ENCODE data around the gene CNIH1. TPM values are rescaled to one million over a fixed set of nuclear protein-coding genes. Genes with fewer than 3 reads are reported as not detected.
"Not testable (repeated sequence)": the region's sequence is repeated elsewhere in the genome, so short reads cannot be mapped to it uniquely, and the experiment has no call there.

CNIH1 gene
- total and polyA plus RNA-seq, 7 donors: 97.6 to 261 (median 147) TPM

DNA sequence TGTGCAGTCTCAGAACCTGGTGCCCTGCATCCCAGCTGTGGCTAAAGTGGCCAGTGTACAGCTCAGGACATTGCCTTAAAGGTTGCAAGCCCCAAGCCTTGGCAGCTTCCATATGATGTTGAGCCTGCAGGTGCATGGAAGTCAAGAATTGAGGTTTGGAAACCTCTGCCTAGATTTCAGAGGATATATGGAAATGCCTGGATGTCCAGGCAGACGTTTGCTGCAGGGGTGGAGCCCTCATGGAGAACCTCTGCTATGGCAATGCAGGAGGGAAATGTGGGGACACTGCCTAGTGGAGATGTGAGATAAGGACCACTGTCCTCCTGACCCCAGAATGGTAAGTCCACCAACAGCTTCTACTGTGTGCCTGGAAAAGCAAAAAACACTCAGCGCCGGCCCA lies 17.9 kb upstream of the CNIH1 start:
- H3K9me3 ChIP-seq: no peaks in the 10 kb centered on the region
- intact Hi-C loops (cut with DNase I): no loop called here
- no peak overlapping the region for H3K4me3 ChIP-seq
- H3K27me3 ChIP-seq: no peaks in the 10 kb centered on the region
- no peaks in the 10 kb centered on the region for H3K4me1 ChIP-seq
- 92% methylated on average over 3 of the region's 3 CpGs for WGBS, 2 donors
- no peak for DNase-seq
- TF ChIP-seq POLR2A (IDR thresholded peaks at IDR 0.05): no peak
- no peak for TF ChIP-seq EP300 (IDR thresholded peaks at IDR 0.05)
- no peak for TF ChIP-seq POLR2AphosphoS5 (IDR thresholded peaks at IDR 0.05)
- TF ChIP-seq CTCF (IDR thresholded peaks at IDR 0.05): no peak
- no peaks in the 10 kb centered on the region for H3K36me3 ChIP-seq
- no peak overlapping the region for H3K27ac ChIP-seq

DNA sequence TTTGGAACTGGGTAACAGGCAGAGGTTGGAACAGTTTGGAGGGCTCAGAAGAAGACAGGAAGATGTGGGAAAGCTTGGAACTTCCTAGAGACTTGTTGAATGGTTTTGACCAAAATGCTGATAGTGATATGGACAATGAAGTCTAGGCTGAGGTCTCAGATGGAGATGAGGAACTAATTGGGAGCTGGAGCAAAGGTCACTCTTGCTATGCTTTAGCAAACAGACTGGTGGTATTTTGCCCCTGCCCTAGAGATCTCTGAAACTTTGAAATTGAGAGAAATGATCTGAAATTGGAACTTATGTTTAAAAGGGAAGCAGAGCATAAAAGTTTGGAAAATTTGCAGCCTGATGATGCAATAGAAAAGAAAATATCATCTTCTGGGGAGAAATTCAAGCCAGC lies 17.4 kb upstream of the CNIH1 start:
- H3K4me3 ChIP-seq; H3K27ac ChIP-seq; H3K27me3 ChIP-seq; H3K36me3 ChIP-seq; H3K9me3 ChIP-seq; DNase-seq; intact Hi-C loops (cut with DNase I); H3K4me1 ChIP-seq: not testable (repeated sequence)

- intact Hi-C loops (cut with DNase I): no loop called here
- H3K27me3 ChIP-seq: no peaks in the 10 kb centered on the region
- H3K9me3 ChIP-seq: no peaks in the 10 kb centered on the region
- TF ChIP-seq POLR2A (IDR thresholded peaks at IDR 0.05) (no peak), EP300 (IDR thresholded peaks at IDR 0.05) (no peak), CTCF (IDR thresholded peaks at IDR 0.05) (no peak), POLR2AphosphoS5 (IDR thresholded peaks at IDR 0.05) (no peak)
- H3K36me3 ChIP-seq: no peaks in the 10 kb centered on the region
- no peak overlapping the region for H3K27ac ChIP-seq
- no peak overlapping the region for H3K4me3 ChIP-seq
- no peak for DNase-seq
- no peaks in the 10 kb centered on the region for H3K4me1 ChIP-seq
- 52 to 73% methylated on average over 3 of the region's 3 CpGs for whole genome bisulfite sequencing, 2 donors
Observed at GRCh38 chr14:54457609-54457996, 16.4 kb upstream of the CNIH1 start.

- intact Hi-C loops (cut with DNase I); H3K27ac ChIP-seq; H3K36me3 ChIP-seq; H3K4me3 ChIP-seq; DNase-seq; H3K27me3 ChIP-seq; H3K4me1 ChIP-seq; H3K9me3 ChIP-seq: not testable (repeated sequence)
- 92 to 96% methylated on average over 1 of the region's 1 CpG for WGBS, 2 donors
Observed at GRCh38 chr14:54456820-54457608, 15.8 kb upstream of the CNIH1 start.

GRCh38 chr14:54455363-54455762 lies 14.2 kb upstream of the CNIH1 start:
- 90 to 94% methylated on average over 1 of the region's 1 CpG for WGBS, 2 donors
- intact Hi-C loops (cut with DNase I): no loop called here
- Histone ChIP-seq H3K9me3 (no peaks in the 10 kb centered on the region), H3K4me1 (no peaks in the 10 kb centered on the region), H3K36me3 (no peaks in the 10 kb centered on the region), H3K27me3 (no peaks in the 10 kb centered on the region), H3K27ac (no peak overlapping the region), H3K4me3 (no peak overlapping the region)
- DNase-seq: no peak
- no peak for TF ChIP-seq EP300 (IDR thresholded peaks at IDR 0.05)
- TF ChIP-seq POLR2A (IDR thresholded peaks at IDR 0.05): no peak
- TF ChIP-seq CTCF (IDR thresholded peaks at IDR 0.05): no peak
- no peak for TF ChIP-seq POLR2AphosphoS5 (IDR thresholded peaks at IDR 0.05)

- H3K36me3 ChIP-seq; H3K9me3 ChIP-seq; H3K27me3 ChIP-seq; H3K4me1 ChIP-seq; intact Hi-C loops (cut with DNase I); H3K4me3 ChIP-seq; DNase-seq; H3K27ac ChIP-seq: not testable (repeated sequence)
- WGBS, 2 donors: 87 to 96% methylated on average over 5 of the region's 5 CpGs
Observed at GRCh38 chr14:54453990-54454389, 12.8 kb upstream of the CNIH1 start.

Measured in sigmoid colon (tissue), 7 donors.